ENCODE data around the gene HOXA4.

DNA sequence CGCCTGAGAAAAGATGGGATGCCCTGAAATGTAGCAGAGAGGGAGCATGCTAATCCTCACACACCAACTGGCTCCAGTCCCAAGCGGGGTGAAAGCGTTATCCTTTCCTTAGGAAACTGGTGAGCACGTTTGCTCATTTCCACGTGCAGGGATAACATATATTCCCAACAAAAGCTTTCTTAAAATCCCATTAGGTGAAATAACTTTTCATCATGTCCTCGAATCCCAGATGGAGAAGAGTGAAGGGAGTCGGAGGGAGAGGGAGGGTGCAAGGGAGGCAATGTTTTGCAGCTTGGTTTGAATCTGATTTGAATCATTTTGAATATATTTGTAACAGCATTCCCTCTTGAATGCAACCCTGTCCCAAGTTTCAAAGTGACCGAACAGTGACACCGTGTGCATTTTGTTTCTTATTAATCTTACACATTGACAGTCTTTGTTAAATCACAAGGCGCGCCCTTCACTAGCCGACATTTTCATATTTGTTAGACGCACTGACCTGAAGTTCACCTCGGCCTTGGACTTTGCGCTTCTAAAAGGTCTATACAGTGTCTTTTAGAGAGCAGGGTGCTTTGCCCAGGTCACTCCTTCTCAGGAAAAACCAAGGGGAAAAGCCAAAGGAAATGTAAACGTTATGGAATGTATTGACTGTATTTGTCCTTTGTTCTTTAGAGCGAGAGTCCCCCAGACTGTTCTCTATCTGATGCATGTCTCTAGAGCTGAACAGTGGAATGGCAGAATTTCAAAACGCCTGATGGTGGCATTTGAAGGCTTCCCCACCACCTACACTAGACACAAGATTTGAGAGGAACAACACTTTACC is 3.1 kb upstream of the HOXA4 start:
- TF ChIP-seq, protein P1, sequence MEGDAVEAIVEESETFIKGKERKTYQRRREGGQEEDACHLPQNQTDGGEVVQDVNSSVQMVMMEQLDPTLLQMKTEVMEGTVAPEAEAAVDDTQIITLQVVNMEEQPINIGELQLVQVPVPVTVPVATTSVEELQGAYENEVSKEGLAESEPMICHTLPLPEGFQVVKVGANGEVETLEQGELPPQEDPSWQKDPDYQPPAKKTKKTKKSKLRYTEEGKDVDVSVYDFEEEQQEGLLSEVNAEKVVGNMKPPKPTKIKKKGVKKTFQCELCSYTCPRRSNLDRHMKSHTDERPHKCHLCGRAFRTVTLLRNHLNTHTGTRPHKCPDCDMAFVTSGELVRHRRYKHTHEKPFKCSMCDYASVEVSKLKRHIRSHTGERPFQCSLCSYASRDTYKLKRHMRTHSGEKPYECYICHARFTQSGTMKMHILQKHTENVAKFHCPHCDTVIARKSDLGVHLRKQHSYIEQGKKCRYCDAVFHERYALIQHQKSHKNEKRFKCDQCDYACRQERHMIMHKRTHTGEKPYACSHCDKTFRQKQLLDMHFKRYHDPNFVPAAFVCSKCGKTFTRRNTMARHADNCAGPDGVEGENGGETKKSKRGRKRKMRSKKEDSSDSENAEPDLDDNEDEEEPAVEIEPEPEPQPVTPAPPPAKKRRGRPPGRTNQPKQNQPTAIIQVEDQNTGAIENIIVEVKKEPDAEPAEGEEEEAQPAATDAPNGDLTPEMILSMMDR (IDR thresholded peaks at IDR 0.05): no peak
- TF ChIP-seq, protein P2, sequence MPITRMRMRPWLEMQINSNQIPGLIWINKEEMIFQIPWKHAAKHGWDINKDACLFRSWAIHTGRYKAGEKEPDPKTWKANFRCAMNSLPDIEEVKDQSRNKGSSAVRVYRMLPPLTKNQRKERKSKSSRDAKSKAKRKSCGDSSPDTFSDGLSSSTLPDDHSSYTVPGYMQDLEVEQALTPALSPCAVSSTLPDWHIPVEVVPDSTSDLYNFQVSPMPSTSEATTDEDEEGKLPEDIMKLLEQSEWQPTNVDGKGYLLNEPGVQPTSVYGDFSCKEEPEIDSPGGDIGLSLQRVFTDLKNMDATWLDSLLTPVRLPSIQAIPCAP (CRISPR knock-in tag; IDR thresholded peaks at IDR 0.05): no peak
- TF ChIP-seq ZNF121 (CRISPR knock-in tag; IDR thresholded peaks at IDR 0.05) (no peak), ZNF232 (CRISPR knock-in tag; IDR thresholded peaks at IDR 0.05) (no peak), ZBTB43 (CRISPR knock-in tag; IDR thresholded peaks at IDR 0.05) (no peak), ETV6 (CRISPR knock-in tag; IDR thresholded peaks at IDR 0.05) (no peak), NFYB (CRISPR knock-in tag; conservative IDR thresholded peaks at IDR 0.05; ENCODE audit: low read depth) (no peak), TP53 (CRISPR knock-in tag; IDR thresholded peaks at IDR 0.05) (no peak), ESRRA (CRISPR knock-in tag; IDR thresholded peaks at IDR 0.05; ENCODE audit: borderline replicate concordance) (no peak), TEAD4 (CRISPR knock-in tag; IDR thresholded peaks at IDR 0.05) (no peak), USF2 (CRISPR knock-in tag; IDR thresholded peaks at IDR 0.05) (no peak), SMAD4 (CRISPR knock-in tag; IDR thresholded peaks at IDR 0.05) (no peak), ATF3 (CRISPR knock-in tag; conservative IDR thresholded peaks at IDR 0.05) (no peak)
- TF ChIP-seq, protein P3, sequence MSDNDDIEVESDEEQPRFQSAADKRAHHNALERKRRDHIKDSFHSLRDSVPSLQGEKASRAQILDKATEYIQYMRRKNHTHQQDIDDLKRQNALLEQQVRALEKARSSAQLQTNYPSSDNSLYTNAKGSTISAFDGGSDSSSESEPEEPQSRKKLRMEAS (CRISPR knock-in tag; IDR thresholded peaks at IDR 0.05): no peak

All from WTC11 (cell line).